Skeletal muscle tissue (tissue), 4 donors: Measurements from ENCODE around the gene PRRT1. TPM values are rescaled to one million over a fixed set of nuclear protein-coding genes. Genes with fewer than 3 reads are reported as not detected.
"Not testable (repeated sequence)": the region's sequence is repeated elsewhere in the genome, so short reads cannot be mapped to it uniquely, and the experiment has no call there.

Experiments
- H3K27ac ChIP-seq: one replicate; pipeline ENCODE4 v1.7.0; 2013; ENCODE audit warnings: mild to moderate bottlenecking, low read depth, low read length, inconsistent platforms
- H3K27me3 ChIP-seq, 3 donors: one replicate each; pipeline ENCODE4 v1.7.0; 2013; ENCODE audit warnings: low read length in 3 of 3; ENCODE audit not compliant: control insufficient read depth in 3 of 3, insufficient read depth in 3 of 3
- H3K36me3 ChIP-seq, 3 donors: one replicate each; pipeline ENCODE4 v1.7.0; 2013; ENCODE audit warnings: low read length in 3 of 3; ENCODE audit not compliant: control insufficient read depth in 3 of 3, insufficient read depth in 3 of 3
- H3K4me1 ChIP-seq, 3 donors: one replicate each; pipeline ENCODE4 v1.7.0; 2013; ENCODE audit warnings: low read length in 3 of 3, mild to moderate bottlenecking in 3 of 3; ENCODE audit not compliant: control insufficient read depth in 3 of 3, insufficient read depth in 3 of 3
- H3K4me3 ChIP-seq, 3 donors: one replicate each; pipeline ENCODE4 v1.7.0; 2013; ENCODE audit warnings: low read length in 3 of 3
- H3K9ac ChIP-seq, 3 donors: one replicate each; pipeline ENCODE4 v1.7.0; 2013; ENCODE audit warnings: low read length in 3 of 3, mild to moderate bottlenecking in 3 of 3, moderate library complexity in 2 of 3, low read depth in 1 of 3
- H3K9me3 ChIP-seq, 3 donors: one replicate each; pipeline ENCODE4 v1.7.0; 2013; ENCODE audit warnings: low read length in 3 of 3; ENCODE audit not compliant: control insufficient read depth in 3 of 3
- total RNA-seq: library from RNA; depleted of rRNA; stranded (reverse); fragments of >200 nt; gene quantifications from one replicate; pipeline ENCODE4 v1.2.3, GENCODE V29; 2014
- donor health status: Osteomylitis.

Gene PRRT1
- total RNA-seq, 1 donor from 2014 or later: not detected

GRCh38 chr6:32151181-32151862 lies 417 bp downstream of the PRRT1 start:
- Histone ChIP-seq H3K9me3 (no peaks in the 10 kb centered on the region), H3K27me3 (peaks cover 17 to 34% (median 25%) of the 10 kb centered on the region in 3 donors), H3K36me3 (peaks cover 3 to 5% (median 4%) of the 10 kb centered on the region in 3 donors), H3K9ac (no peak overlapping the region), H3K4me3 (peak overlapping the region in 2 of 3 donors; percentile 17 to 26), H3K27ac (no peak overlapping the region), H3K4me1 (peaks cover 28 to 35% (median 29%) of the 10 kb centered on the region in 3 donors)

- peaks cover 0 to under 1% (median 0%) of the 10 kb centered on the region in 3 donors for H3K36me3 ChIP-seq
- H3K9me3 ChIP-seq: no peaks in the 10 kb centered on the region
- no peak overlapping the region for H3K27ac ChIP-seq
- no peak overlapping the region for H3K9ac ChIP-seq
- no peak overlapping the region for H3K4me3 ChIP-seq
- peaks cover 17 to 34% (median 25%) of the 10 kb centered on the region in 3 donors for H3K27me3 ChIP-seq
- peaks cover 24 to 29% (median 24%) of the 10 kb centered on the region in 3 donors for H3K4me1 ChIP-seq
Observed at GRCh38 chr6:32149932-32150870, 1.5 kb downstream of the PRRT1 start.

GRCh38 chr6:32149092-32149755 lies 2.5 kb downstream of the PRRT1 start:
- Histone ChIP-seq H3K9me3 (no peaks in the 10 kb centered on the region), H3K27me3 (peaks cover 17 to 34% (median 25%) of the 10 kb centered on the region in 3 donors), H3K36me3 (no peaks in the 10 kb centered on the region), H3K4me3 (peak overlapping the region in 2 of 3 donors; percentile 0 to 32), H3K9ac (no peak overlapping the region), H3K4me1 (peaks cover 15 to 20% (median 15%) of the 10 kb centered on the region in 3 donors), H3K27ac (no peak overlapping the region)

- H3K36me3 ChIP-seq: no peaks in the 10 kb centered on the region
- H3K27ac ChIP-seq: no peak overlapping the region
- no peaks in the 10 kb centered on the region for H3K9me3 ChIP-seq
- H3K9ac ChIP-seq: no peak overlapping the region
- peaks cover 13 to 15% (median 13%) of the 10 kb centered on the region in 3 donors for H3K4me1 ChIP-seq
- H3K27me3 ChIP-seq: peaks cover 17 to 34% (median 25%) of the 10 kb centered on the region in 3 donors
- H3K4me3 ChIP-seq: peak overlapping the region in 2 of 3 donors; percentile 14 to 32
Observed at GRCh38 chr6:32148289-32149091, 3.2 kb downstream of the PRRT1 start.

- Histone ChIP-seq H3K27me3 (peaks cover 17 to 34% (median 25%) of the 10 kb centered on the region in 3 donors), H3K4me1 (peaks cover 6 to 7% (median 7%) of the 10 kb centered on the region in 3 donors), H3K36me3 (no peaks in the 10 kb centered on the region), H3K4me3 (no peak overlapping the region), H3K27ac (no peak overlapping the region), H3K9me3 (no peaks in the 10 kb centered on the region), H3K9ac (no peak overlapping the region)
Observed at GRCh38 chr6:32147401-32148132, 4.2 kb downstream of the PRRT1 start.

- Histone ChIP-seq H3K27ac (no peak overlapping the region), H3K9ac (no peak overlapping the region), H3K36me3 (no peaks in the 10 kb centered on the region), H3K4me3 (no peak overlapping the region), H3K9me3 (no peaks in the 10 kb centered on the region), H3K27me3 (peaks cover 17 to 34% (median 25%) of the 10 kb centered on the region in 3 donors), H3K4me1 (no peaks in the 10 kb centered on the region)
Observed at GRCh38 chr6:32146687-32147086, 5.1 kb downstream of the PRRT1 start.

GRCh38 chr6:32146287-32146686 lies 5.5 kb downstream of the PRRT1 start:
- peaks cover 14 to 33% (median 25%) of the 10 kb centered on the region in 3 donors for H3K27me3 ChIP-seq
- no peak overlapping the region for H3K9ac ChIP-seq

GRCh38 chr6:32144238-32144637 lies 7.5 kb downstream of the PRRT1 start:
- H3K27ac ChIP-seq, H3K4me1 ChIP-seq, H3K9me3 ChIP-seq, H3K9ac ChIP-seq, H3K4me3 ChIP-seq, H3K36me3 ChIP-seq: not testable (repeated sequence)
- peaks cover 5 to 18% (median 17%) of the 10 kb centered on the region in 3 donors for H3K27me3 ChIP-seq

More at GRCh38 chr6:32146287-32146686, 5.5 kb downstream of the PRRT1 start:
- H3K36me3 ChIP-seq: no peaks in the 10 kb centered on the region
- no peaks in the 10 kb centered on the region for H3K4me1 ChIP-seq
- no peaks in the 10 kb centered on the region for H3K9me3 ChIP-seq
- H3K27ac ChIP-seq: no peak overlapping the region
- no peak overlapping the region for H3K4me3 ChIP-seq
